GM19023 (cell line): ENCODE measurements around the gene CIAO2B.

Experiments used
- ATAC-seq: cut with Tn5 transposase; IDR thresholded peaks from one replicate; pipeline ENCODE4 v1.9.1; 2021; ENCODE audit warnings: mild to moderate bottlenecking, moderate library complexity; ENCODE audit not compliant: unreplicated experiment

CIAO2B gene

DNA sequence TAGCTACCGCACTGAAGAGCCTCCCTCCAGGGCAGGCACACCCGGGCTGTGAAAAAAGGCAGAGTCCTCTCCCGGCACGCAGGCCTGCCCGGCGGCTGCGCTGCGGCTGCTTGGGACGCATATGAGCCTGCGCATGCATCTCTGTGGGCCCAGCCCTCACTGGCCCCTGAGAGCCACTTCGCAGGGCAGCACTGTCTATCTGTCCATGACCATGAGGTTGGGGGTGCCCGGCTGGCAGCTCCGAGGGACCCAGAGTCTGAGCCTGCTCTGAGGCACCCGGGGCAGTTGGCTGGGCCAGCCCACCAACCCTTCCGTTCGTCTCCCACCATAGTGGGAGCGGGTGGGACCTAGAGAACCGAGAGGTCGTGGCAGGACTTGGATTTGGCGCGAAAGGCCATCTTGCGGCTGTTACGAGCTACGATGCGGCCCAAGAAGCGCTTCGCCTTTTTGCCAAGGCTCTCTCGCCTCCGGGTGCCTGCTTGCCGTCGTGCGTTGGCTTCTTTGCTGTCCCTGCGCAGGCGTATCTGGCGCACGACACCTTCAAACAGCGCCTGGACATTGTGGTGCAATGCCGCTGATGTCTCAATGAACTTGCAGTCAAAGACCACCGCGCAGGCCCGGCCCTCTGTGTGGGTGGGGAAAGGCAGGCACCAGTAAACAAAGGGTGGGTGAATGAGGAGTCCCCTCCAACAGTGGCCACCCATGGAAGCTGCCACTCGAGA lies 12.3 kb downstream of the CIAO2B start:
- no peak for ATAC-seq

DNA sequence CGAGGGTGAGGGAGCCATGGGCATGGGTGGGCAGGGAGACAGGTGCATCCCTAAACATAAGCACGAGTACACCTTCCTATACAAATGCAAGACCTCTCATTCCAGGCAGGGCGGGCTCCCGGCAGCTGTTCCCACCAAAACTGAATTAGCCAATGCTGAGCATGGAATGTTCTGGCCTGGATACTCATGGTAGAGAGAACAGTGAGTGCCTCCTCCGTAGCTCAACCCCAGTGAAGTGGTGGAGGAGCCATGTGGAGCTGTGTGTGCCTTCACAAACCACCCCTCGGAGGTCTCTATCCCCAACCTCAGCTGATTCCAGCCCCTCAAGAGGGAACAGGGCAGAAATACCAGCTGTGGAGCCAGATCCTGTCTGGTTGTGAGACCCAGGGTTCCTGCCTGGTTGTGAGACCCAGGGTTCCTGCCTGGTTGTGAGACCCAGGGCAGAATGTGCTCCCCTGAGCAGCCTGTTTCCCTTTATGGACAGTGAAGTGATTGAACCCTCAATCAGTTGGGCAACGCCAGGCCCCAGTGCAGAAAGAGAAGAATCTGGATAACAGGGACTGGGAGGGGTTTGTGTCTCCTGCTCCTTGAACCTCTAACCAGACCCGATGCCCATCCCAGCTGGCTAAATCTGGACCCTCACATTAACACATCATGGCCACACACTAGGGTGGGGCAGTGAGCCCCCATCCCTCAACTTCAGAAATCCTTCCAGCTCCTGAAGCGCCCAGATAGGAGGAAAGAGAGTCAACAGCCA lies 13.1 kb downstream of the CIAO2B start:
- ATAC-seq, result no peak

DNA sequence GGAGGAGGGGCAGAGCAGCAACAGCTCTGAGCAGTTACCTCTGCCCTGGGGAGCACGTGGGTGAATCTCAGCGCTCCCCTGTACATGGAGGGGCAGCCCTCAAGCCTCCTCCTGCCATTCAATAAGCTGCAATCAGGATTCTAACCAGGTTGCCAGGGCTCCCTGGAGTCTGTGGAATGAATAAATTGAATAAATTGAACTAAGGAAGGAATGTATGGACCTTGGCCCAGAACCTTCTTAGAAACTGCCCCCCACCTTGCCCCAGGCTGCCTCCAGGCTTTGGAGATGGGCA lies 14.0 kb downstream of the CIAO2B start:
- no peak for ATAC-seq

DNA sequence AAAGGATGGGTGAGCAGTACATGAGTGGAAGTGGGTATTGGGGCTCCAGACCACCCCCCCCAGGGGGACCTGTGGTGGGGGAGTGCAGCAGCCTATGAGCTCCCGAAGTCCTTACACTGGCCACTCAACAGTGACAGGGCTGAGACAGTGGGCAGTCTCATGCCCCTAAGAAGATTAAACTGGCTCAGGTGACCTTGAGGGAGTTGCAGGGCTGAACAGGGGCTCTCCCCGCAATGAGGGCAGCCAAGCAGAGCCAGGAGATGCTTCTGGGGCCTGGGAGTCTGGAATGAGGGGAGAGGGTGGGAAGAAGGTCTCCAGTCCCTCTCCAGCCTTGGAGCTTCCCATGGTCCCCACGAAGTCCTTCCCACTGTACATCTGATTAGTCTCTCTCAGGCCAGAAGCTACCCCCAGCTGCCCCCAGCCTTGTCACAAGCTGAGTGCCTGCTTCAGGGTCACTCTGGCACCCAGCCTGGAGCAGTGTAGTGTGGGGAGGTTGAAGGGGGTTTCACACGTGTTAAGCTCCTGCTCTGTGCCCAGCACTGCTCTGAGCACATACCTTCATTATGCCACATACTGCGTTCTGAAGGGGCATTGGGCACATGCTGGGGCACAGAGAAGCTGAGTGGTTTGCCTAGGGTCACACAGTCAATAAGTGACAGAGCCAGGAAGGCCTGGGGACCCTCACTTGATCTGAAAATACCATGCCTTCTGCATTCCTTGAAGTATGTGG lies 14.5 kb downstream of the CIAO2B start:
- no peak for ATAC-seq

DNA sequence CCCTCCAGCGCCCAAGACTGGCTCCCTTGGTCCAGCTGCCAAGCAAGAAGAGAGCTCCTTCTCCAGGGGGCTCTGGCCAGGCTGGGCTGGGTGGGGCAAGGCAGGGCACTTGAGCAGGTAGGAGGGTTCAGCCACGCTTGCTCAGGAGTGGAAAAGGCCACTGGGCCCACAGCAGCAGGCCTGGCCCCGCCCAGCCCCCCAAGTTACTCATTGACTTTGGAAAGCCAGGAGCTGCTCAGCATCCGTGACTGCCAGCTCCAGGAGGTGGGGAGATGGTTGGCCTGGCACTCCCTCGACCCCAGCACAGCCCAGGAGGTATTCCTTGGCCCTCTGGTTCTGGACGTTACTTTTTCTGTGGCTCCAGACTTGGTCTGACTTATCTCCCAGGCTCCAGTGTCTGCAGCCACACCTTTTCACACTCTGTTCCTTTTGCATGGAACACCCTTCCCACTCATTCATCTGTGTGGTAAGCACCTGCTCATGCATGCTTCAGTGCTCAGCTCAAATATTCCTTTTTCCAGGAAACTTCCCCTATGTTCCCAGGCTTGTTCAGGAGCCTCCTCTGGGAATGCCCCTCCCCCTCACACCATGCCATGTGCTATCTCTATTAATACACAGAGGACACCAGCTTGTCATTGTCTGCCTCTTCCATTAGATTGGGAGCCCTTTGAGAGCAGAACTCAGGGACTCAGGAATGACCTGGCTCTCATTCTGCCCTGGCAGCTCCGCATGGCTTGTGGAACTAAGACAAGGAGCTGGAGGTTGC lies 15.2 kb downstream of the CIAO2B start, which contains the start of gene CDH16:
CDH16 (minus strand) TSS at position 83 of the 766 bp plus-strand sequence. CDS start 820 bp downstream, outside the sequence.
- ATAC-seq, result no peak

DNA sequence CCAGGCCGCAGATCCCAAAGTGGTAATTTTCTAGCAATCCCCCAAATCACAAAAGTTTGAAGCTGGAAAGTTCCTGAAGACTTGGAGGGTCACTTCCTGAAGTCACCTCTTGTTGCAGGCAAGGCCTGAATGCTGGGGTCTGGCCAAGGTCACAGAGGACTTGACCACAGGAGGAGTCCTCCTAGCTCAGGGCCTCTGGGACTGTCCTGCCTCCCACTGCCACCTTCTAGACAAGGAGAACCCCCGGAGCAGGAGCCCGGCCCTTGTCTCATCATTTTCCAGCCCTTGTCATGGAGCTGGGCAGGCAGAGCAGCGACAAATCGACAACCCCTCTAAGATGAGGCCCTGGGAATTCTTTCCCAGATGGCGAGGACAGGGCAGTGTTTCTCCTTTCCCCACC lies 15.8 kb downstream of the CIAO2B start:
- ATAC-seq, result no peak

DNA sequence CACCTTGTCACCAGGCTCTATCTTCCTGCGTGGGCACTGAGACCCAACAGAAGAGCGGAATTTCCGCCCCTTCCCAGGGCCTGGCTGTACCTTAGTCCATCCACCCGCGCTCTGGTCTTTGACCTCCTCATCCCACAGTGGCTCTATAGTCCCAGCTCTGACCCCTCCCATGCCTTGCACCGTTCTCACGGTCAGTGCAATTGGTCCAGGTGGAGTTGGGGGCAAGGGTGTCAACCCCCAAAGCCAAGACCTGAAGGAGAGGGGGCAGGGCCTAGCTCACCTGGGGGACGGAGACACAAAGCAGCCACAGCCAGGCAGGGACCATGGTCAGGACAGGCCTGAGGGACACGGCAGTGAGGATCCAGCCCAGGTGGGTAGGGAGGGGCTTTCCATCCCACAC lies 16.5 kb downstream of the CIAO2B start:
- no peak for ATAC-seq

DNA sequence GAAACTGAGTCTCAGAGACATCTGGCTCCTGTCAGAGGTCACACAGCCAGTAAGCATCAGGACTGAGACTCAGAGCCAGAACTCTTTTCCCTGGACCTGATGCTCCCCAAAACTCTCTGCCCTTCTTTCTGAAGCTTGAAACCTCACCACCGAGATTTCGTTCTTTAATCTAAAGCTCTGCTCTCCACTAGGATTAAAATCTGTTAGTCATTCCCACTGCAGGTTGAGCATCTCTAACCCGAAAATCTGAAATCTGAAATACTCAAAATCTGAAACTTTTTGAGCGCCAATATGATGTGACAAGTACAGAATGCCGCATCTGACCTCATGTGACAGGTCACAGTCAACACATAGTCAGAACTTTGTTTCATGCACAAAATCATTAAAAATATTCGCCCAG lies 17.7 kb downstream of the CIAO2B start:
- ATAC-seq, result no peak

DNA sequence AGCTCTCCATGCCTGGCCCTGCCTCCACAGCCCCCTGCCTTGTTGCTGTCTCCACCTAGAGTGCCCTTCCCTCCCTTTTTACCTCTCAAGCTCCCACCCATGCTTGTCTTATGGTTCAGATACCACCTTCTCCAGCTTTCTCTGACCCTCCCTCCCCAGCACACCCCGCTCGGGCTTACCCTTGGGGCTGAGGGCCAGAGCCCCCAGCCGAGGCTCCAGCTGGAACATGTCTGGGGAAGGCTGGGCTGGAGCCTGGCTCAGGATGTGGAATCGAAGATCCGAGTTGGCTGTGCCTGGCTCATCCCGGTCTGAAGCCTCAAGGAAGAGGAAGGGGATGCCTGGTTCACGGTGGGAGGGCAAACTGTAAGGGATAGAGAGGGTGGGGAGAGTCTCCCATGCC lies 19.2 kb downstream of the CIAO2B start:
- ATAC-seq, result no peak

DNA sequence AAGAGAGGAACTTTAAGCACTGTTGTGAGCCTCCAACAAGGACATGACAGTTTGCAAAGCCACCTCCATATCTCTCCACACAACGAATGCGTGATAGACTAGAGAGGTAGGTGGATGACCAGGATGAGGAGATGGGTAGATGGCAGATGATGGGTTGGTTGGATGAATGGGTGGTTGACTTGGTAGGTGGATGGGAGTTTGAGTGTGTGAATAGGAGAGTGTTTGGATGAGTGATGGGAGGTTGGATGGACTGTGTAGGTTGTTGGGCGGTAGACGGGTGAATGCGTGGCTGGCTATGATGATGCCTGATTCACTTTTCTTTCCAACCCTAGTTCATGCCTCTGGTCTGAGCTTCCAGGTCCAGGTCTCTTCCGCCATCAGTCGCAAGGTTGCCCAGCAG lies 19.7 kb downstream of the CIAO2B start:
- ATAC-seq, result no peak

DNA sequence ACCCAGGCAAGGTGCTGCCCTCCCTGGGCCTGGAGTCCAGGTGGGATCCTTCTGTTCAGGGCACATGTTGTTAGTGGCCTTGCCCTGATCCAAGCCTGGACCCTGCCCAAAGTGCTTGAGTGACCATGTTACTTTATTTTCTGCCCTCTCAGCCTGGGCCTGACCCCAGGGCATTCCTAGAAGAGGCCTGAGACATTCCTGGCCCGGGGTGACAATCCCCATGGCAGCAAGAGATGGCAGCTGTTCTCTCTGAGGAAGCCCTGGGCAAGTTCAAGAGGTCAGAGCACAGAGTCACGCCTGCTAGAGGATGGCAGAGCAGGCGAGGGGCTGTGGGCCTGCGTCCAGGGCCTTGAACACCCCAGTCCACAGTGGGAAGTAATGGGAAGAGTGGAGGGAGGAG lies 20.5 kb downstream of the CIAO2B start:
- no peak for ATAC-seq

DNA sequence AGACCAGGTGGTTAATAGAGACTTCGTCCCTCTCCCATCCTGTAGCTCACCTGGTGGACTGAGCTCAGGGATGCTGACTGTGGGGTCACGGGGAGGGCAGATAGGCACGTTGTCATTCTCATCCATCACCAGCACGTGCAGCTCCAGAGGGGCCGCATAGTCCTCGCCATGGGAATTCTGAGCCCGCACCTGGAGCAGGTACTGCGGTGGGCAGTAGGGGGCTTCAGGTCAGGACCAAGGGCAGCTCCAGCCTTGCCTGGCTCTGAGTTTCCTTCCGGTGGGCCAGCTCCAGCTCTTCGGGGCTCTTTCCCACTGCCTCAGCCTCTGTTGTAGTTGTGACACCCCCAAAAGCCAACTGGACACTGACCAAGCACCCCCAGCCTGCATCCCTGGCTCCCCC lies 21.1 kb downstream of the CIAO2B start:
- no peak for ATAC-seq

DNA sequence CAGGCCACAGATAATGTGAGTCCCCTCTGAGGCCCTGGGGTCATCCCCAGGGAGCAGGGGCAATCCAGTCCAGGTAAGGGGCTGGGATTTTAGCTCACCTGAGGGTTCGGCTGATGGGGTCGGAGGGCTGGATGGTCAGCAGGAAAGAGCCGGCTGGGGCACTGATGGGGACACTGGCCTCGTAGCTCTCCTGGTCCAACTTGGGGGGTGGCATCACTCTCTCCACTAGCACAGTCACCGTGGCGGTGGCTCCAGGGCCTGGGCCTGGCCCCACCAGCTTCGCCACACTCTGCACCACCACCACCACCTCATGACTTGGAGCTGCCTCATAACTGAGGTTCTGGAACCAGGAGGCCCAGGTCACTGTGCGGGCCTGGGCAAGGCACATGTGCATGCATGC lies 22.4 kb downstream of the CIAO2B start:
- ATAC-seq, result no peak

DNA sequence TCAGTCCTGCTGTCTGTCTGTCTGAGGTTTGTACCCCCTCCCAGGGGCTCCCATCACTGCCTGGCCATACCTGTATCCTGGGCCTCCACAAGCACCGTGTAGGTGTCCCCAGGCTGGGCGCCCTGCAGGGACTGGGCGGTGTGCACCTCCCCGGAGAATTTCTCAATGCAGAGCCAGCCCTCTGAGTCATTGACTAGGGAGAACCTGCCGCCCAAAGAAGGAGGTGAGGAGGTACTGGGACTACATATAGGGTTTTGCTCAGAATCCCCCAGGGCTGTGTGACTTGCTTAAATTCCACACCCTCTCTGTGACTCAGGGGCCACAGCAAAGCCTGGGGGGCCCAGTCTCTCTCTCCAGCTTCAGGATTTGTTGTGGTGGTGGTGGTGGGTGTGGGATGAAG lies 23.1 kb downstream of the CIAO2B start:
- ATAC-seq, result no peak

DNA sequence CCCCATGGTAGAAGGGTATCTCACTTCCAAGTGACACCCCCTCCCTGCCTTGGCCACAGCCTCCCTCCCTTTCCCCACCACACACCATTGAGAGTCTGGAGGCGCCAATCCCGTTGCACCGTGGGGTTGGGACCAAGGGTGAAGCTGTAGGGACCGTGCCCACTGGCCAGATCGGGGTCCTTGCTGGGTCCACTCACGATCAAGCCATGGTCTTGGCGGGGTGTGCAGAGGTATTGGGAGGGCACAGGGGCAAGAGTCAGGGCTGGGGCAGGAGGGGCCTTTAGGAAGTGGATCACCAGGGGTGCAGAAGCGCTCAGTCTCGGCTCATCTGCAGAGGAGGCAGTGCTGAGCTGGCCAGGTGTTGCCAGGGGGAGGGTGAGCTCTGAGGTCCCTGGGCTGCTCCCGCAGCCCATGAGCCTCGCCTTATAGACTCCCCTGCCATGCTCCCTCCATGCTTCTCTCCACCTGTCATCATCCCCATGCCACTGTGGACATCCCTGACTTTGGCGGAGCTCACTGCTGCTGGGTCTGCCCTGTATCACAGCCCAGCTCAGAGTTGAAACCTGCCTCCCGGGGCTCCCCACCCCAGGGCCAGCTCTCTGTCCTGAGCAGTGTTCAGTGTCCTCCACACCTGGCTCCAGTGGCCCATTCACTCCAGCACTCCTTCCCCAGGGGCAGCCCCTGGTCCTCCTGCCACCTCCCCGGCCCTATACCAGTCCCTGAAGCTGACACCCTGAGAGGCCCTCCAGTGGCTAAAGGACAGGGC lies 23.8 kb downstream of the CIAO2B start:
- no peak for ATAC-seq

DNA sequence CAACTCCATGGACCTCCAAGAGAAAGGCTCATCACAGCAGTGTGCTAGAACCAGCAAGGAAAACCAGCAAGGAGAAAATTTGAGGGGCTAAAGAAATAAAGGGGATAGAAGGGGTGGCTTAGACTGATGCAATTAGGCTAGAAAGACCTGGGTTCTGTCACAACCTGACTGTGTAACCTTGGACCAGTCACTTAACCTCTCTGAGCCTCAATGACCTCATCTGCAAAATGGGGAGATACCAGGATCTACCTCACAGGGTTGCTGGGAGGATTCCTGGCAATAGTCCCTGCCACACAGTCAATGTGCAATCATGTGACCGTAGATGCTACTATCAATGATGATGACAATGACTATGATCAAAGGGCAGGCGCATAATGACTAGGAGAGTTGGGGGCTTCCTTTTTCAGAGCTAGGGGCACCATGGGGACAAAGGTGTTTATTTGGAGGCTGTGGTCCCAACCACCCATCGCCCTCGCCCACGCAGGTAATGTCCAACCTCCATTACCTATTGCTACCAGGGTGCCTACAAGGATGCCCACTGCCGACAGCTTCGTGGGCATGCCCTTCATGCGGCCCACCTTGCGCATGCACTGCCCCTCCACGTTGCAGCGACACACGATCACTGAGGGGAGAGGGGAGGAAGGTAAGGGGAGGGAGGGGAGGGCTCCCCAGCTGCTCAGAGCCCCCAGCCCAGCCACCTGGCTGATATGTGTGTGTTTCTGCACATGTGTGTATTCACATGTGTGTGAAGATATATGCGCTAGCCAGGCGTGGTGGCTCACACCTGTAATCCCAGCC lies 25.2 kb downstream of the CIAO2B start:
- no peak for ATAC-seq

DNA sequence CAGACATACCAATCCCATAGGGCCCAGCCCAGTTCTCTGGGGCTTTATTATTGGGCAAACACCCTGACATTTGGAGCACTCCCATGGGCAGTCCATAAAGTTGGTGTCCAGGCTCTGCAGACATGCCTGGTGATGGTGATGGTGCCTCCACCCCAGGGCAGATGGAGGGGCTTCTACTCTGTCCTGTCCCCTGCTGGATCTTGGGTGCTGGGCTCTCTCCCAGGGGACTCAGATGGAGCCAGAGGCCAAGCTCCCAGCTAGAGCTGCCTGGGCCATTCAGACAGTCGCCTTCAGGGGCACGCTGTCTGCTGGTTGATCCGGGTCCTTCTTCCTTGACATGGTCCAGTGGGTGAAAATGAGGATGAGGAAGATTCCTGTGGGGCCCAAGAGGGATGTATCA lies 26.1 kb downstream of the CIAO2B start:
- ATAC-seq, result no peak

DNA sequence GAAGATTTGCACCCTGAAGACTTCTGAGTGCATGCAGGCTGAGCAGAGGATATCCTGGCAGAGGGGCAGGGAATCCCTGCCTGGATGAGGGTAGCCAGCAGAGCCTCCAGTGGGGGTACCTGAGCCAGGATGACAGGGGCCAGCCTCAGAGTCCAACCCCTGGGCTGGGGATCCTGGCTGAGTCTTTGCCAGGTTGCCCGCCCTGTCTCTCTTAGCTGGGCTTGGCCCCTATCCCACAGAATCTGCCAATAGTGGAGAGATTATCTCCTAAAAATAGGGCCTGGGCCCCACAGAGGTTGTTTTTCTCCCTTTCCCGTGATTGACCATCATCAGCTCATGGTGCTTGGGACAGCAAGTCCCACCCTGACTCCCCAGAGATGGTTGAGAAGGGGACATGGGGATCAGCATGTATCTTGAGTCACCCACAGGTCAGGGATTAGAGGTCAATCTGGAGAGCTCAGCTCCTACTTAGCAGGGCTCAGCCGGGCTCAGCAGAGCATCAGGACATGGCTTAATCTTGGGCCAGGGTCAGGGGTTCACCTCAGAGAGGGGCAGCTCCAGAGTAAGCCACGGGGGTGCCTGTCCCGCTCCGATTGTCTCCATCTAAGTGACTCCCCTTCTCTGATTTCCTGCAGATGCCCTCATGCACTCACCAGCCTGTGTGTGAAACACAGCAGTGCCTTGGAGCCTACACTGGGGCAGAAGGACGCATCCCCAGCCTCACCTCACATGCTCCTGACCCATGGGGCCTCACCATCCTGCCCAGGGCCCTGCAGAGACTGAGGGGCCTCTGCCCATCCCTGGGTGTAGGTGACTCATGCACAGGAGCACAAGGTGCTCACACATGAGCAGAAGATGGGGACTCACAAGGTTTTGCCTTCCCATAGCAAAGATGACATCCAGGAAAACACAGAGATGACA lies 27.0 kb downstream of the CIAO2B start:
- ATAC-seq, result no peak
